Measurements from ENCODE around the gene TEX54.

Gene TEX54

DNA sequence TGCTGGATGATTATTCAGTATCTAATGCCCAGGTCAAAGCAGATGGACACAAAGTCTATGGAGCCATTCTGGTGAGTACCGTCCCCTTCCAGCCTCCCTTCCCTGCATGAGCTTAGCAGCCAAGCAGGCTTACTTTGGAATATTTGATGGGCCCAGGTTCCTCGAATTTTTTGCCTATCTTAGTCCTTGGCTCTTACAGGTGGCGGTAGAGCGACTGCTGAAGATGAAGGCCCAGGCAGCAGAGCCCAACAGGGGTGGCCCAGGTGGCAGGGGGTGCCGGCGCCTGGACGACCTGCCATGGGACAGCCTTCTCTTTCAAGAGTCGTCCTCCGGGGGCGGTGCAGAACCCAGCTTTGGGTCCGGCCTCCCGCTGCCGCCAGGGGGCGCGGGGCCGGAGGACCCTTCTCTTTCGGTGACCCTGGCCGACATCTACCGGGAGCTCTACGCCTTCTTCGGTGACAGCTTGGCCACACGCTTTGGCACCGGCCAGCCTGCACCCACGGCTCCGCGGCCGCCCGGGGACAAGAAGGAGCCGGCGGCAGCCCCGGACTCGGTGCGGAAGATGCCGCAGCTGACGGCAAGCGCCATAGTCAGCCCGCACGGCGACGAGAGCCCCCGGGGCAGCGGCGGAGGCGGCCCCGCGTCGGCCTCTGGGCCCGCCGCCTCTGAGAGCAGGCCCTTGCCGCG is 46.2 kb downstream of the TEX54 start:
- peak; percentile 87 to 90 for DNase-seq

DNA sequence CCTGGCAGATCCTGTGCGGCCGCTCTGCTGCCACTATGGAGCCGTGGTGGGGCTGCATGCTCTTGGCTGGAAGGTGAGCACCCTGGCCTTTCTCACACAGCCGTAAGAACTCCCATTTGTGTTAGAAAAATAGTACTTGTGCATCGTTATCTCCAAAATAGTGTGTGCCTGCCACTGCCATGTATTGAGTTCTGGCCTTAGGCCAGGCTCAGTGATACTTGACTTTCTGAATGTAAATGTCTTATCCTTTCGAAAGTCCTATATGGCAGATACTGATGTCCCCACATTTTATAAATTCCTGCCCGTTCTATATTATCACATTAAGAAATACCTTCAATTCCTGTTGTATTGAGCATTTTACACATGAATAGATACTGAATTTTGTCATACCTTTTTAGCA is 49.9 kb downstream of the TEX54 start:
- DNase-seq: no peak
